ENCODE data around the gene GID8.

Gene GID8

DNA sequence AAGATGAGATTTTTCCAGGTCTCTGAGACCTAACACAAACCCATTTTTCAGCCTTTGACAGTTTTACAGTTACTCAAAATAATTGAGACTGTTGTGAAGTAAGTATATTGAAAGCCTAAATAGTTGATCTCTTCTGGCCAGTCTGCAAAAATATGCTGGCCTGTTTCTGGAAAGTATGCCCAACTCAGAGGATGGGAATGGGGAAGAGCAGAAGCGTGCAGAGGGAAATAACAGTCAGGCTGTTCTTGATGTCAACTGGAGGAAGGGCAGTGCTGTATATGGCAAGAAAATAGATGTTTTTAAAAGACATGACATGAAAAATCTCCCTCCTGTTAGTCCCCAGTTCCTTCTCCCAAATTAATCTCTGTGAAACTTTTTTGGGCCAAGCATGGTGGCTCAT lies 3.8 kb downstream of the GID8 start:
- in situ Hi-C loops (cut with MboI; ENCODE audit: low sequenced_read_pairs) = no loop called here

DNA sequence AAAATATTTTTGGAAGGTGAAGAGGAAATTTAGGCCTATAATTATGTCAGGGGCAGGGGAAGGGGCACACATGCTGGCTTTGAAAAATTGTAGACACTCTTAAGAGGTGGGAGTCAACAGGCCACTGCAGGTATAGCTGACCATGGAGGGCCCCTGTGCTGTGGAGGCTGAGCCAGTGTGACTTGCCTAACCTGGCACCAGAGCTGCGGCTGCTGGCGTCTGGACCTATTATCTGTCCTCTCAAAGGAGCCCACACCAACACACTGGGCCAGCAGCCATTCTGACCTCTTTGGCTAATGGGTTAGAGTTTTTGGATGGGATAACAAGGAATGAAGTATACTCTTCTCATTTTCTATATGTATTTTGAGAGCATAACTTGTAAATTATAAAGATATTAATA lies 4.5 kb downstream of the GID8 start:
- in situ Hi-C loops (cut with MboI; ENCODE audit: low sequenced_read_pairs) = no loop called here

DNA sequence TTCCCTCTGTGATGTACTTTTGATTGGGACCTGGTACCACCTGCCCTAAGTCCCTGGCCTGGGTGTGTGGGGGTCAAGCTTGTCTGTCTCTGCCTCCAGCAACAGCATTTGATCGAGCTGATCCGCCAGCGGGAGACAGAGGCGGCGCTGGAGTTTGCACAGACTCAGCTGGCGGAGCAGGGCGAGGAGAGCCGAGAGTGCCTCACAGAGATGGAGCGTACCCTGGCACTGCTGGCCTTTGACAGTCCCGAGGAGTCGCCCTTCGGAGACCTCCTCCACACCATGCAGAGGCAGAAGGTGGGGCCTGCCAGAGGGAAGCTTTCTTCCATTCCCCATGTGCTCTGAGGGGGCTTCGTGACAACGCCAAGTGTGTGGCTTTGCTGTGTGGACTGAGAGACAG lies 5.4 kb downstream of the GID8 start:
- in situ Hi-C loops (cut with MboI; ENCODE audit: low sequenced_read_pairs) = no loop called here

DNA sequence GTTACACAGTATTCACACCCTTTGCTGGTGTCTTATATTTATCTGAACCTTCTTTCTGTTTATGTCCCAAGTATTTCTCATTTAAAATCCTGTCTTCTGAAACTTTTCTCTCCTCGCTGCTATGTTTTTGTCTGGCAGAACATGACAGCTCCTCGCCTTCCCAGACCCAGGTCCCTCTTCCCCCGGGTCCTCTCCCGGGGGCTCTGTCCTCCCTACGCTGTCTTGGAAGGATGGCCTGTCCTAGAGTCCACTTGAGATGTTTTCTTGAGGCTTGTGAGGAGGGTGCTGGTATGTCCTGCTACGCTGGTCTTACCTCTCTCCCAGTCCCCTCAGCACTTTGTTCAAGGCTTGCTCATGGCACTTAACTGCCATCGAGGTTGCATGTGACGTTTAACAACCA lies 6.2 kb downstream of the GID8 start:
- in situ Hi-C loops (cut with MboI; ENCODE audit: low sequenced_read_pairs) = no loop called here

DNA sequence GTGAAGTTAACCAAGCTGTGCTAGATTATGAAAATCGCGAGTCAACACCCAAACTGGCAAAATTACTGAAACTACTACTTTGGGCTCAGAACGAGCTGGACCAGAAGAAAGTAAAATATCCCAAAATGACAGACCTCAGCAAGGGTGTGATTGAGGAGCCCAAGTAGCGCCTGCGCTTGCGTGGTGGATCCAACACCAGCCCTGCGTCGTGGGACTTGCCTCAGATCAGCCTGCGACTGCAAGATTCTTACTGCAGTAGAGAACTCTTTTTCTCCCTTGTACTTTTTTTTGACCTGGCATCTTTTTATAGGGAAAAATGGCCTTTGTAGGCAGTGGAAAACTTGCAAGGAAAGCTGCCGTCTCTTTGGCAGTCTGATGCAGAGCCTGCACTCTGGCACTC lies 6.8 kb downstream of the GID8 start:
- in situ Hi-C loops (cut with MboI; ENCODE audit: low sequenced_read_pairs) = no loop called here

DNA sequence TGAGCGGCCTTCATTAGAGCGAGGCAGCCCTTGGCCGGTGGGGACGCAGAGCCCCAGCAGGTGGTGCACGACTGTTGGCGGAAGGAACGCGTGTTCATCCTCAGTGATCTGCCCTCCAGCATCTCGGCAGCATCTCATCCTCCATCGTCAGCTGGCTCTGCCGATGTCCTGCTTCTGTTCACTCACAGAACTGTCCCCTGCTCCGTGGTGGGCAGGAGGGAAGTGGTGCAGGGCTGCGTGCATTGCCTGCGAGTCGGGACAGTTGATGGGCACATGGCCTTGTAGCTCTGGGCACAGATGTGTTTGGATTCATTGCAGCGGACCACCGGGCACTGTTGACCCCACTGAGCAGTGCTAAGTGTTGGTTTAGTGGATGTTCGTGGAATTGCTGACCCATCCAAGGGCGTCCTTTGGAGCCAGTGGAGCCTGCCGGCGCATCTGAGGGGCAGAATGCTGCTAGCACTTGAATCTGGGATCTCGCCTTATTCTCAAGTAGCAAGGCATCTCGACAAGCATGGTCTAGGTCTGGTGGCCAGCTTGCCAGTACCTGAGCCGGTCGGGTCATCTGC lies 7.9 kb downstream of the GID8 start:
- in situ Hi-C loops (cut with MboI; ENCODE audit: low sequenced_read_pairs) = no loop called here

DNA sequence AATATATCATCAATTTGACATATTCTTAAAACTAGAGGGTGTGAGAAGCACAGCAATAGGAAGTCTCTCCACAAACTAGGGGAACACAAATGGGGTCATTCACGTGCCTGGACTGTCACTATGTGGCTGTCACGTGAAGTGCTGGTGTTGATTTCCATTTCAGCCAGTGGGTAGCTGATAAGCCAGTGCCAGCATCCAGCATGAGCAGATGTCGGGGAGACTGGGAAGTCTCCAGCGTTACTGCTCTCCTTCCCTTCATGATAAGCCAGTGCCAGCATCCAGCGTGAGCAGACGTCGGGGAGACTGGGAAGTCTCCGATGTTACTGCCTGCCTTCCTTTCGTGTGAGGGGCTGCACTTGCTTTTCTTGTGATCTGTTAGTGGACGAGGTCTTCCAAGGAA lies 9.0 kb downstream of the GID8 start:
- in situ Hi-C loops (cut with MboI; ENCODE audit: low sequenced_read_pairs) = no loop called here

DNA sequence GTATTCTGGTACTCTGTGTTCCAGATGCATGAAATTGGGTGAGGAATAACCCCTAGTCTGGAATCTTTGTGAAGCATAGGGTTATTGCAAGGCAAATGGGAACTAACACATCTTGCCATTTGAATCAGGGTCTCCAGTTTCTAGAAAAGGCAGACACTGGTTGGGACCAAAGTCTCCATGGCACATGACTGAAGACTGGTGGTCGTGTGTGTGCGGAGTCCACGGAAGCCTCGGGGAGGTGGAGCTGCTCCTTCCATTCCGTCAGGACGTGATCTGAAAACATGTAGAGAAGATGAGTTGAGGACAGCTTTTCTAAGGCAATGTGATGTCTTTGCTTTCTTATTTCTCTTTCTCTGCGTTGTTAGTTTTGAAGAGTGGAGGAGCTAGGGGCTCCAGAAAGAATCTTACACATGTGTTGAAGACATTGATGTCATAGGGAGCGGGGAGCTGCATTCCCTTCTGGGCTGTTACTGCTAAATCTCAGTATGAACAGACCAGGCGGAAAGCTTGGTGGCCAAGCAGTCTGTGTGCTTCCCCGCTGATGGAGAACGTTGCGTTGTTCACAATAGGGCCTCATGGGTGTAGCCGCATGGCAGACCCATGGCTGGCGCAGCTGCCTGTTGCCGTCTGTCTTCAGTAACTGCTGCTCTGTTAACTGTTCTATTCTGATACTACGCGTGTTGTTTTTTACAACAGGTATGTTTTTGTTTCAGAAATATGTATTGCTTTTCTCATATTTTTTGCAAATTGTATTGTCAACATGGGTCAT lies 9.8 kb downstream of the GID8 start:
- in situ Hi-C loops (cut with MboI; ENCODE audit: low sequenced_read_pairs) = no loop called here

DNA sequence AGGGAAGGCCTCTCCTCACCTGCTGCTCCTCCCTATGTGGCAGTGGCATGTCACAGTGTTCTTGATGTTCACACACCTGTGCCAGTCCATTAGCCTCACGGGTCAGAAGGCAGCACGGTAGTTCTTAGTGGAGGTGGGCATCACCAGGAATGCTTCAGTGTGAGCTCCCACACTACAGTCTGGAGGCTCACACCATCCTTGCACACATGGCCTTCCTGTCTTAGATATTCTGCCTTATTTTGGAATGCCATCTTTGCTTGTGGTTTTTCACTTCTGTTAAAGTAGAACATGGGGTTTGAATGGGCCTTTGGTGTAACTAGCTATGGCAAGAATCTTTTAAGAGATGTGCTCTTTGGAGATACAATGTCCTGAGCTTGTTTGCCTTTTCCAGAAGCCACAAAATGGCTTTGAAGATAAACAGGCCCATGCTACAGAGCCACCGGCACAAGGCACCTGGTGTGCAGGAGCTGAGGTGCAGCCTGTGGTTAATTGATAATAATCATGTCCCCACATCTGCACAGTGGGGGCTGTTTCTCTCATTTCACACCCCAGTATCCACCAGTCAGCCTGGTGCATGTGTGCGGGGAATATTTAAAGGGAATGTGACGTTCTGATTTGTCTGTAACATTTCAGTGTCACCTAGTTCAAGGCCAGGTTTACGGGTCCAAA lies 11.3 kb downstream of the GID8 start:
- in situ Hi-C loops (cut with MboI; ENCODE audit: low sequenced_read_pairs) = no loop called here

DNA sequence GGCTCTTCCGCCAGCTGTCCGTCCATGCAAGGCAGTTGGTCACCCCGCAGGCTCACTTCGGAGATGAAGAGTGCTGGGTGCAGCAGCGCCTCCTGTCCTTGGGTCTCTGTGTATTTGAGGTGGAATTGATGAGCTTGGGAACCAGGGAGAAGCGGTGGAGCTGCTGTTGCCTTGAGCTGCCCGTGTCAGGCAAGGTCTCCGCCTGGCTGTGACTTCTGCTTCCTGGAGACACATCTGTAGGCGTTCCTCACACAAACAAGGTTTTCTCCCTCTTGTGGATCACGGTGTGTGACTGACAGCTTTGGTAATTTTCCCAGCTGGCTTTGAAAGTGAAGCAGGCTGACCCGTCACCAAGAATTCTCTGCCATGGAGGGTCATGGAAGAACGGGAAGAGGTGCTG lies 12.0 kb downstream of the GID8 start:
- in situ Hi-C loops (cut with MboI; ENCODE audit: low sequenced_read_pairs) = no loop called here

DNA sequence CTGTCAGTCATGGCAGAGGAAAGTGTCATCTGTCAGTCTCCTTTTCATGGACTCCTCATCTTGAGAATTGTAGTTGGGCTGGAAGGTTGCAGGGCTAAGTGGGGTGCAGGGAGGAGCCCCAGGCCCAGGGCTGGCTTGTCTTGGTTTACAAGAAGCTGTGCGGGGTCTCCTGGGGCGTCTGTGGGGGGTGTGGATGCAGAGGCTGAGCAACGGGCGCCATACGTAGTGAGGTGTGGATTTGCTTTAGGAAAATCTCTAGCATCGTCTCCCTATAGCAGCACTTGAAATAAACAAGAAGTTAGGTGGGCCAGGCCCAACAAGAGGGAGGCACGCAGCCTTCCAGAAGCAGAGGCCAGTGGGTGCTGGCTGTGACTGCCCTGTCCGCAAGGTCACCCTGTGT lies 12.8 kb downstream of the GID8 start:
- in situ Hi-C loops (cut with MboI; ENCODE audit: low sequenced_read_pairs) = no loop called here

DNA sequence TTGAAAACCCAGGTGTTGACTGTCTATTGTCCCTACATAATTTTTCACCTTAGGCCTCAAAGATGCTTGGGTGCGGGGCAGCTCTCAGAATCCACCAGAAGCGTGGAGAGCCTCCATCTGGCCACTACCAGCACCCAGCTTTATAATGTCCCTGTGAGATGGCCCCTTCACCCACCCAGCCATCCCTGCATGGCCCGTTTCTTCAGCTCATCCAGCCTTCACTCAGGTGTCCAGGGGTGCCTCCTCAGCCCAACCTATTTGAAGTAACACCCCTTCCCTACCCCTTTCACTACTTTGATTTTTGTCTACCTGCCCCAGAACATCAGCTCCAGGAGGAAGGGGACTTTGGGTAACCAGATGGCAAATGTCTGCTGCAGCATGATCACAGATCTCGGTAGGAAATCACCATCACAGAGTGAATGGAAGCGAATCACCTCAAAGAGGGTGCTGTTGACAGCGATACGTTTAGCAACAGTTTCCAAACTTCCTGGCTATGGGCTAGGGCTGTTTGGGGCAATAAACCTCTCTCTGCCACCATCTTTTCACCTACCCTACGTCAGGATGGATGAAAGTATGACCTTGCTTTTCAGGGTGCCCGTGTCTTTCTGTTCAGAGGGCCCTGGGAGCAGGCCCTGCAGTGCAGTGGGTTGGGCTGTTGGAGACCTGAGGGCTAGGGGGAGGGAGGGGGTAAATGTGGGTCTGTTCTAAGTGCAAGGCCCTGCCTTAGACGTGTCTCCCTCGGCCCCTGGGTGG lies 13.4 kb downstream of the GID8 start:
- in situ Hi-C loops (cut with MboI; ENCODE audit: low sequenced_read_pairs) = no loop called here

DNA sequence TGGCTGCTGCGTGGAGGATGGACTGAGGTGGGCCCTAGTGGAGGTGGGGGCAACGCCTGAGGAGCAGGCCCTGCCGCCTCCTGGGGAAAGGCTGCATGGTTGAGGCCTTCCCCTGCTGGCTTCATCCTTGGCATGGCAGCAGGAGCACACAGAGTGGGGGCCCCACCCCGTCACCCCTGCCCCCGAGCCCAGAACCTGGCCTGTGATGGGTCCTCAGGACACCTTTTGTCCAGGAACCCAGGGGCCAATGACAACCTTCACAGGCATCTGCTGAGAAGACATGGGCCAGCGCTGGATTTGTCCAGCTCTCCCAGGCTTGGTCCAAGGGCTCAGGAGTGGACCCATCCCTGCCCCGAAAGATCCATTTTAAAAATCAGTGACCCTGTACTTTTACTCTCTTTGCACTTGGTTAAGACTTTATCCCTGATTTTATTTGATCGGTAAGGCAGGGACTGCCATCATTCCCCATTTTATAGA lies 14.0 kb downstream of the GID8 start:
- in situ Hi-C loops (cut with MboI; ENCODE audit: low sequenced_read_pairs) = no loop called here

DNA sequence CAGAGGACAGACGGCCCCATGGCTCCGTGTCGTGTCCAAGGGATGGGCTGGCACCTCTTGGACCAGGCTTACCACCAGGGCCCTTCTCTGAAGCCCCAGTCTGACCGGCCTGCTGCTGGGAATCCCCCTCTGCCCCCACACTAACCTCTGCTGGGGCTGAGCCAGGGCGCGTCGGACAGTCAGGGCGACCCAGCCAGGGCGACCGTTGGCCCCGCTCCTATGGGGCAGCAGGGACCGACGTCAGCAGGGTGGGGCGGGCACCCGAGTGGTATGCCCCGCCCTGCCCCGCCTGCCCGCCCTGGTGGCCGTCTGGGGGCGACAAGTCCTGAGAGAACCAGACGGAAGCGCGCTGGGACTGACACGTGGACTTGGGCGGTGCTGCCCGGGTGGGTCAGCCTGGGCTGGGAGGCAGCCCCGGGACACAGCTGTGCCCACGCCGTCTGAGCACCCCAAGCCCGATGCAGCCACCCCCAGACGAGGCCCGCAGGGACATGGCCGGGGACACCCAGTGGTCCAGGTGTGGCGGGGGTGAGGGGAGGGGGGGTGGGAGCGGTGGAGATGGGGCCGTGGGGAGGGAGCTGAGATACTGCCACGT lies 14.5 kb downstream of the GID8 start, which contains the start of gene SLC17A9:
TSS of gene SLC17A9 (plus strand) at position 337 of the 595 bp plus-strand sequence. CDS start at position 459, 122 bp downstream.
- in situ Hi-C loops (cut with MboI; ENCODE audit: low sequenced_read_pairs) = no loop called here

DNA sequence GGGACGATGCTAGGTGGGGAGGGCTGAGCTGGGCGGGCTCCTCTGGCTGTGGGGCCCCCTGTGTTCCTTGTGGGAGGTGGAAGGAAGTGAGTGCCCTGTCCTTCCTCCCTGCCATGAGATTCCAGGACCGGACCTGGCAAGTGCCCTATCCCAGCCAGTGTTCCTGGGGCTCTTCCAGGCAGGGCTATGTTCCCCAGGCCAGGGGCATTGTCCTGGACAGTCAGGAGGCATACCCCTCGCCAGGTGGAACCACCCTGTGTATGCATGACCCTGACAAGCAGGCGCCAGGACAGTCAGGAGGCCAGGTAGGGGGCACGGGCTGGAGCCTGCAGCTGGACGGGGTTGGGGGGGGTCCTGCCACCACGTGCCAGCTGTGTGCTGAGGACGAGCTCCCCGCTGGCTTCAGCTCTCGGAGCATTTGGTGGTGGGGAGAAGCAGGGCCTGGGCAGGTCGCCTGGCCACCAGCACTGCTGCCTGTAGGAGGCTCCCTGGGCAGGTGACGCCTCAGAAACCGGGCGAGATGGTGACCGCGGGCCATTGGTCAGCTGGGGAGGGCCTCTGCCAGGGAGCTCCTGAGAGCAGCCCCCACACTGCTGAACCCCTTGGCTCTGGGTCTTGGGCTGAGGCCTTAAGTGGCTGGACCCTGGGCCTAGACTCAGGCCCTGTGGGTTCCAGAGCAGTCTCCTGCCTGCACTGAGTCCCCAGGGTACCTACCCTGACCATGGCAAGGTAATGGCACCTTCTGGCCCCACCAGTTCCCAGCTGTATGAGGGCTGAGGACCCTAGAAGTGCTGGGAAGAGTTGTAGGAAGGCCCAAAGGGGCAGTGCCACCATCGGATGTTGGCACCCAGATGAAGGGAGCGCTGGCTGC lies 15.3 kb downstream of the GID8 start:
- in situ Hi-C loops (cut with MboI; ENCODE audit: low sequenced_read_pairs) = no loop called here

DNA sequence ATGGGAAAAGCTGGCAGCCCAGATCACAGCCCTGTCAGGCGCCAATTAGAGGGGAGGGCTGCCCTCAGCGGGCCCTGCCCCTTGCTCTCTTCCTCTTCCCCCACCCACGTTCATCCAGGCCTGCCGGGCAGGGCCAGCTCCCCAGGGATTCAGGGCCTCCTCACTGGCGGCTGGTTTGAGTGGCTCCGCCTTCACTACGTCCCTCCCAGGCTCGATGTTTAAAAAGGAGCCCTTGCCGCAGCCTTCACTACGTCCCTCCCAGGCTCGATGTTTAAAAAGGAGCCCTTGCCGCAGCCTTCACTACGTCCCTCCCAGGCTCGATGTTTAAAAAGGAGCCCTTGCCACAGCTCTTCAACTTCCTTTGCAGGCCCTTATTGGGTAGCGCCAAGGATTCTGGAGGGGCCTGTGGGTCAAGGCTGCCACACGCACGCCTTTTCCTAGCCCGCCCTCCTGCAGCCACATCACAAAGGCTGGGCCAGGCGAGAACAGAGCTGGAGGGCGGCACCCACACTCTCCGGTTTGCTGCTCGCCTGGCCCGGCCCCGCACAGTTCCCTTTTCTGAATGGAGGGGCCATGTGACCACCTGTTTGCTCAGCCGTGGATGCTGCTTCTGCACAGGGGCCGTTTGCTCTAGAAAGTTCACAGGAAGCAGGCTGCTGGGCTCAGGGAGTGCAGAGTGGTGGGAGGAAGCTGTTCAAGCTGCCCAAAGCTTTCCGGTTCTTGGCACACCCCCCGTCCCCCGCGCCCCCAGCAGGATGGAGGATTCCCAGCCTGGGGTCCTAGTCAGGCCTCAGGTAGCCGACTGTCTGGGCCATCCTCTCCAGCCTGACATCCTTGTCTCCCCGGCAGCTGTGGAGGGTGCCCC lies 16.1 kb downstream of the GID8 start:
- in situ Hi-C loops (cut with MboI; ENCODE audit: low sequenced_read_pairs) = no loop called here

DNA sequence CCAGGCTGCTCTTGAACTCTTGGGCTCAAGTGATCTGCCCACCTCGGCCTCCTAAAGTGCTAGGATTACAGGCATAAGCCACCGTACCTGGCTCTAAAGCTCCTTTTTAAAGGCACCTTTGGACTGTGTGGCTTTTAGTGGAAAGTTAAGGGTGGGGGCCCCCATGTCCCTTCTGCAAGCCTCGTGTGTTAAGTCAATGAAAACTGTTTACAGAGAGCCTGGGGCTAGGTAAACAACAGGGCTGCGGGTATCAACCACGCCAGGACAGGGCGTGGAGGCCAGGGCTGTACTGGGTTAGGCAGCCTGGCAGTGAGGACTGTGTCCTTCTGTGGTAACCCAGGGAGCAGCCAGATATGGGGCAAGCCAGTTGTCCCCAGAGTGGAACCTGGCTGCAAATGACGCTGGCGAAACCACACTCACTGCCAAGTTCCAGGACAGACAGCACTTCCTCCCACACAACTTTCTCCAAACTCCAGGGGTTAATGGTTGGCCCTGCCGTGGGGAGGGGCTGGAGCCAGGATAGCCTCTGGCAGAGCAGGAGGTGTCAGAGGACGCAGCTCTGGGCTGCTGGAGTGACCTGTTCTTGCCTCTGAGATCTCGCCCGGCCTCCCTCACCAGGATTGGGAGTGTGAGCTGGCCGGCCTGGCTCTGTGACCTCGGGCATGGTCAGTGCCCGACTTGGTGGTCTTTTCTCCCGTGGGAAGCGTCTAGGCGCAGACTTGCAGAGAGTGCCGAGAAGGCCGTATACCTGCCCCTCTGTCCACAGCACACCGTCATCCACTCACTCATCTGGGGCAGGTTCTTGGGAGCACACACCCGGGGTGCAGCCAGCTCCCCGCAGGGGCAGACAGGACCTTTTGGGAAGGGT lies 17.8 kb downstream of the GID8 start:
- in situ Hi-C loops (cut with MboI; ENCODE audit: low sequenced_read_pairs) = no loop called here

Data from HL-60/S4 treated with retinoic acid at 250 ng/mL for 4 days and 3 days (cell line).